SH-SY5Y (cell line): ENCODE results near the gene PLD4.

Source experiments
- GATA2 ChIP-seq: IDR thresholded peaks from 2 replicates; pipeline ENCODE4 v1.6.1; 2011; ENCODE audit warnings: mild to moderate bottlenecking, low read depth, low read length
- GATA3 ChIP-seq: IDR thresholded peaks from 2 replicates; pipeline ENCODE4 v1.6.1; 2011; ENCODE audit warnings: low read depth, mild to moderate bottlenecking, low read length, moderate library complexity

Gene PLD4

DNA sequence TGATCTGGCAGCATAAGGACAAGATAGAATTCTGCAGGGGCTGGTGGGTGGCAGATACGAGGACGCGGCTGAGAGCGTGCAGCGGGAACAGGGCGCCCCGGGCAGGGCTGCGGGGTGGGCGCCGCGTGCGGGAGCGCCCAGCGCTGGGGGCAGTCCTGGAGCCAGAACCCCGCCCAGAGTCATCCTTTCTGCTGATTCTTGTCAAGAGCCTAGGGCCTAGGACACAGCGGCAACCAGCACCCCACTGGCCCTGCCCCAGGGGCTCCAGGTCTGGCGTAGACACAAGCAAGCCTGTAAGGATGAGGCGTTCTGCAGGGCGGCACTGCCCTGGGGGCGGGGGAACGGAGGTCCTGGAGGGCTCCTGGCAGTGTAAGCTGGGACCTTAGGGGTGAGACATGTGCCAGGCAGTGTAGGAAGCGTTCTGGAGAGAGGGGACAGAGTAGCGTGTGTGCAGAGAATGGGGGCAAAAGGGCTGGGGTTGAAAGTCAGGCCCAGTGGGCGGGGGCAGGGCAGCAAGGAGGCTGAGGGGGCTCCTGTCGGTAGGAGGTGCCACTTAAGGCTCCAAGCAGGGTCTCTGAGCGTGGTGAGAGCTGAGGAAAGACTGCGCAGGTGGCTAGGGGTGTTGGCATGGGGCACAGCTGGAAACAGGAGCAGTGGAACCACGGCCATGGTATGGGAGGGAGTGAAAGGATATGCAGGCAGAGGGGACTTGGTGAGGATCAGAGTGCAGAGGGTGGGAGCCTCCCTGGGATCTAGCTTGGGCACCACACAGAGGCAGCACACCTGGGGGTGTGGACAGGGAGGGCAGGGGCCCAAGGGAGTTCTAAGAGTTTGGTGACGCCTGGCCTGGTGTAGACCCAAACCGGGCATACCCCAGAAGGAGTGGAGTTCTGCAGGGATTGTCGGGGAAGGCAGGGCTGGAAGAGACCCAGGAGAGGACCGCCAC, 54.3 kb downstream of the PLD4 start:
- TF ChIP-seq GATA3 (no peak), GATA2 (0 out of 2 replicates have a peak, but pooled peaks have one; percentile 7)

DNA sequence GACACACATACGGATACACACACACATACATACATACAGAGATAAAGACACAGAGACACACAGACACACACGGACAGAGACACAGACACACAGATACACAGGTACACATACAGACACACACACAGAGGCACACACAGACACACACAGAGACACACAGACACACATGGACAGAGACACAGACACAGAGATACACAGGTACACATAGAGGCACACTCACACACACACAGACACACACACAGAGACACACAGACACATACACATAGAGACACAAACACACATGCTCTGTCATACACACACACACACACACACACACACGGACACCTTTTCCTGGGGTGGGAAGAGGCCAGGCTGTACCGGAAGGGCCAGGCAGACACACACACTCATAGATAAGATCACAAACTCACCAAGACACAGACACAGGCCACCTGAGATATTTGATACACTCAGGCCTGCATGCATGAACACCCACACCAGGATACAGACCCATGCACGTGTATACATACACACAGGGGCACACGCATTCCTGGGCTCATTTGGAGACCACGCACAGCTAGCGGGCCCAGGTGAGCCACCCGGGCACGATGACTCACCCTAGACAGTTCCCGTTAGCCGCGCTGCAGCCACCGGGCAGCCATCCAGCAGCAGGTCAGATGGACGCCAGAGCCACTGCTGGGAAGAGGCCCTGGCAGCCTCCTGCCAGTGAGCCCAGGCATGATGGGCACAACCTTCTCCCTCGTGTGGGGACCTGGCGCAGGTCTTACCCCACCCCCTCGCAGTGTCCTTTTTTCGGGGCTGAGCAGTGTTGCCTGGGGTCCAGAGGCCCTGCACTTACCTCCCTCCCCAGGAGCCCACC, 55.3 kb downstream of the PLD4 start:
- no peak for TF ChIP-seq GATA3
- peak; percentile 74 for TF ChIP-seq GATA2

DNA sequence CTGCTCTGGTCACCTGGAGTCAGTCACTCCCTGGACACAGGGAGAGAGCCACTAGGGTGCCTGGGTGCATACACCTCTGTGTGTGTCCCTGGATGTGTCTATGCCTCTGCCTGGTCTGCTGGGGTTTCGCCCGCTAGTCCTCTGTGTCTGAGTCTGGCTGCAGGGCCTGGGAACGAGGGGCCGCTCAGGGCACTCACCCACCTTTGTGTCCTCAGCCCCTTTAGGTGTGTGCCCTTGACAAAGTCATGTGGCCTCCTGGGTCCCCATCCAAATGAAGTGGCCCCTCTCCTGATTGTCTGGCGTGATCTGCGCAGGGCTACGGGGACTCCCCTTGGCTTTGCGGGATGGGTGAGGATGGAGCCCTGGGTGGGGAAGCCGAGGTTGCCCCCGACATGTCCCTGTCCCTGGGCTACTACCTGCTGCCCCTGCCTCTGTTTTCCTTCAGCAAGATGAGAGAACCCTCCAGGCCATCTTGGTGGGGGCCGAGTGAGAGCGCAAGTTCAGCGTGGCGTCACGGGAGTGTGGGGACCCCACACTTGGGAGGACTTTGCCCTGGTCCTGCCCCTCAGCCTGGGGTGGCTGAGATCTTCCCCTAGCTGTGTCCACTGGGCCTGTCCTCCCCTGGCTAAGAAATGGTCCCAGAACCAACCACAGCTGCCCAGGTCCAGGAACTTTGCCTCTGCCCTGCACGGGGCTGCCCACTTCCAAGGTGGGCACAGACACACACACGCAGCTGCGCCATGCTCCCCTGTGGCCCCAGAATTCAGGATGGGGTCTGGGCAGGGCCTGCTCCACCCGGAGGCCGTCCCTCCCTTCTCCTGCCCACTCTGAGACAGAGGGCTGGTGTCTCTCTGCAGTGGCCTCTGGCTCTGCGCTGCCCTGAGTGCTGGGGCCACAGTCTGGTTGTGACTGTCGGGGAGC, 56.2 kb downstream of the PLD4 start:
- TF ChIP-seq GATA2, result no peak
- no peak for TF ChIP-seq GATA3

DNA sequence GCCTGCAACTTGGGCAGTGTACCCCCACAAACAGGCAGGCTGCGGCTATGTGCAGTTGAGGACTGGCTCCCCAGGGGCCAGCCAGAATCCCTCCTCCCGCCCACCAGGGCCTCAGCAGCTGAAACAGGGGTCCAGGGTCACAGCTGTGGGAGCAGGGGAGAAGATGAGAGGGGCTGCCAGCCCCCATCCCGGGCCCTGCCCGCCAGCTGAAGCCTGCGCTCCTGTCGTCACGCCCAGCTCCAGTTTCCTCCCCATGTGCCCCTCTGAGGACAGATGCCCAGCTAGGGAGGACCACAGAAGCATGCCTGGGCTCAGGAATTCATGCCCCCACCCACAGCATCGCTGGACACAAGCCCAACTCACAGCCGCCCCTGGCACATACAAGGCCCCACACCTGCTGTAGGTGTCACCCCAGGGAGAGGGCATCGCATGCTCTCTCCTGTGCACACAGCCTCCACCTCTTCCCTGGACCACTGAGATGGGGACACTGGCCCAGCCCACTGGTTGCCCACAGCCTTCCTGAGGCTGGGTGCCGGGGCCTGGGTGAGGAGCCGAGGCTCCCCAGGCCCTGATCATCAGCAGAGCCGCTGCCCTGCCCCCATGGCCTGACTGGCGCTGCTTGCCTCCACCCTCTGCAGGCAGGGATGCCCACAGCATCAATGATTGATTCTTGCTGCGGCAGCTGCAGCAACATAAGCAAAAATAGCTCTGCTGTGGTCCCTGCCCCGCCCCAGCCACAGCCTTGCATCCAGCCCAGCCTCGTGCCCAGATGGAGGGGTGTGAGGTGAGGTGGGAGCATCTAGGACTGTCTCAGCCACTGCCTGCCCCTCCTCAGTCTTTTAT, 57.2 kb downstream of the PLD4 start:
- TF ChIP-seq GATA2 (no peak), GATA3 (no peak)

DNA sequence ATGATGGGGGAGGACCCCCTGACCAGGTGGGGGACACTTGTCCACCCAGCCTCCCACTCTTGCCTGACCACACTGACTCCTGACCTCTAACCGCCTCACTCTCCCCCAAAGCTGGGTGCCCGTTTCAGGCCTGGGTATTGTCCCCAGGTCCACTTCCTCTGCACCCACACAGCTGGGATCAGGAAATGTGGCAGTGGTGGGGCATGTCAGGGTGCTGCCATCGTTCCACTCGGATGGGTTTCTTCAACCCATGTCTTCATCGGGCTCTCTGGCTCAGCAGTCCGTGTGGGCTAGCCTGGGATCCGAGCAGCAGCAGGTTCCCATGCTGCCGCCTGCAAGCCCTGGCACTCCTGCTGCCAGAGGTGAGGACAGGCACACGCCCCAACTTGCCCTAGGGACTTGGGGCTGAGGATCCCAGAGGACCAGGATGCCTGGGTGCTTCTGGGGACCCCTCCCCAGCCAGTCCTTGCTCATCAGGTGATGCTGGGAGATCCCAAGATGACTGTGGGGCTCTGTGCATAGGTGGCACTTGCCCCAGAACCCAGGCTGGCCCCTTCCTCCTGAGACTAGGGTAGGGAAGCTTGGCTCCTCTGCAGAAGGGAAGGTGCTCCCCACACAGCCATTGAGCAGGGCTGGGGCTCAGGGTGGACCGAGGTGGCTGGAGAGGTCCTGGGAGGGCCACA, 58.0 kb downstream of the PLD4 start:
- TF ChIP-seq GATA3 (no peak), GATA2 (no peak)
